KMS-11 (cell line): ENCODE measurements around the gene CTSH.

Experiments used
- H2AFZ ChIP-seq: fragments of 200-600 bp; sonication (generic); 2 replicates; pipeline ENCODE4 v1.6.1; 2016; ENCODE audit warnings: antibody characterized with exemption, mixed run types, low read depth
- H3K27ac ChIP-seq: fragments of 200-600 bp; sonication (generic); 2 replicates; pipeline ENCODE4 v1.6.1; 2016; ENCODE audit warnings: mild to moderate bottlenecking, mixed run types
- H3K27me3 ChIP-seq: fragments of 200-600 bp; sonication (generic); 2 replicates; pipeline ENCODE4 v1.6.1; 2017; ENCODE audit warnings: mild to moderate bottlenecking, low read depth, mixed run types, moderate library complexity; ENCODE audit not compliant: insufficient read depth
- H3K36me3 ChIP-seq: fragments of 200-600 bp; sonication (generic); 2 replicates; pipeline ENCODE4 v1.6.1; 2017; ENCODE audit warnings: mild to moderate bottlenecking, mixed run types; ENCODE audit not compliant: insufficient read depth
- H3K4me1 ChIP-seq: fragments of 200-600 bp; sonication (generic); 2 replicates; pipeline ENCODE4 v1.6.1; 2016; ENCODE audit warnings: mild to moderate bottlenecking, low read depth, mixed run types; ENCODE audit not compliant: poor library complexity, severe bottlenecking
- H3K4me2 ChIP-seq: fragments of 200-600 bp; sonication (generic); 2 replicates; pipeline ENCODE4 v1.7.0; 2016; ENCODE audit warnings: mild to moderate bottlenecking, mixed run types
- H3K4me3 ChIP-seq: fragments of 200-600 bp; sonication (generic); IDR thresholded peaks from 2 replicates; pipeline ENCODE4 v1.6.1; 2017; ENCODE audit warnings: low read depth, low read length, mixed read lengths; ENCODE audit not compliant: insufficient read depth
- H3K79me2 ChIP-seq: fragments of 200-600 bp; sonication (generic); 2 replicates; pipeline ENCODE4 v1.6.1; 2016; ENCODE audit warnings: low read depth, mixed run types; ENCODE audit not compliant: insufficient read depth
- H3K9ac ChIP-seq: fragments of 200-600 bp; sonication (generic); 2 replicates; pipeline ENCODE4 v1.6.1; 2016; ENCODE audit warnings: mild to moderate bottlenecking, mixed run types
- H4K20me1 ChIP-seq: fragments of 200-600 bp; sonication (generic); 2 replicates; pipeline ENCODE4 v1.6.1; 2016; ENCODE audit warnings: mild to moderate bottlenecking, mixed run types; ENCODE audit not compliant: insufficient read depth
- TF ChIP-seq, protein P1 (sequence below): fragments of 200-600 bp; sonication (generic); conservative IDR thresholded peaks from 2 replicates; pipeline ENCODE4 v1.6.1; 2017; ENCODE audit warnings: low read depth, mild to moderate bottlenecking, antibody characterized with exemption, low read length, moderate library complexity, mixed read lengths

CTSH gene

DNA sequence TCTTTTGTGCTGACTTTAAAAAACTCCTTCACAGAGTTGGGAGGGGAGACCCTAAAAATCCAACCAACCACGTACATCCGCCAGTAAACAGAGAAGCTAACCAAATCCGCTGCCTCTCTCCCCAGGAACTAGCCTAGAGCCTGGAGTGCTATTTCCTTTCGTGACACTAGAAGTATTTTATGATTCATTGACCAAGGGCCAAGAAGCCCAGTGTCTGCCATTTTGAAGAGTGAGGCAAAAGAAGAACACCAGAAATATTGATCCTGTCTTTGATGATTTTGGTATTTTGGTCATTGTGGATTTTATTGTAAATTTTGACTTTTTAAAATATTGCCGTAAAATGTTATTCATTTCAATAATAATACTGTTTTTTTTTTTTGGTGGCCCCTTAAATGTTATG, 10.5 kb upstream of the CTSH start:
- H3K4me1 ChIP-seq: no peaks in the 10 kb centered on the region
- no peaks in the 10 kb centered on the region for H4K20me1 ChIP-seq

GRCh38 chr15:78951841-78952238, 7.0 kb upstream of the CTSH start:
- Histone ChIP-seq H3K27ac (no peak overlapping the region), H3K4me2 (no peak overlapping the region), H3K9ac (no peak overlapping the region), H3K27me3 (no peaks in the 10 kb centered on the region), H4K20me1 (no peaks in the 10 kb centered on the region), H3K36me3 (no peaks in the 10 kb centered on the region), H2AFZ (no peak overlapping the region), H3K4me1 (no peaks in the 10 kb centered on the region), H3K4me3 (no peak overlapping the region), H3K79me2 (no peaks in the 10 kb centered on the region)
- TF ChIP-seq, protein P1, sequence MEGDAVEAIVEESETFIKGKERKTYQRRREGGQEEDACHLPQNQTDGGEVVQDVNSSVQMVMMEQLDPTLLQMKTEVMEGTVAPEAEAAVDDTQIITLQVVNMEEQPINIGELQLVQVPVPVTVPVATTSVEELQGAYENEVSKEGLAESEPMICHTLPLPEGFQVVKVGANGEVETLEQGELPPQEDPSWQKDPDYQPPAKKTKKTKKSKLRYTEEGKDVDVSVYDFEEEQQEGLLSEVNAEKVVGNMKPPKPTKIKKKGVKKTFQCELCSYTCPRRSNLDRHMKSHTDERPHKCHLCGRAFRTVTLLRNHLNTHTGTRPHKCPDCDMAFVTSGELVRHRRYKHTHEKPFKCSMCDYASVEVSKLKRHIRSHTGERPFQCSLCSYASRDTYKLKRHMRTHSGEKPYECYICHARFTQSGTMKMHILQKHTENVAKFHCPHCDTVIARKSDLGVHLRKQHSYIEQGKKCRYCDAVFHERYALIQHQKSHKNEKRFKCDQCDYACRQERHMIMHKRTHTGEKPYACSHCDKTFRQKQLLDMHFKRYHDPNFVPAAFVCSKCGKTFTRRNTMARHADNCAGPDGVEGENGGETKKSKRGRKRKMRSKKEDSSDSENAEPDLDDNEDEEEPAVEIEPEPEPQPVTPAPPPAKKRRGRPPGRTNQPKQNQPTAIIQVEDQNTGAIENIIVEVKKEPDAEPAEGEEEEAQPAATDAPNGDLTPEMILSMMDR: no peak

More for the DNA sequence above, 10.5 kb upstream of the CTSH start:
- Histone ChIP-seq H3K4me3 (no peak overlapping the region), H3K4me2 (no peak overlapping the region), H3K27ac (no peak overlapping the region), H3K79me2 (no peaks in the 10 kb centered on the region), H3K27me3 (no peaks in the 10 kb centered on the region), H3K36me3 (no peaks in the 10 kb centered on the region), H3K9ac (no peak overlapping the region), H2AFZ (no peak overlapping the region)
- TF ChIP-seq, protein P1: no peak

DNA sequence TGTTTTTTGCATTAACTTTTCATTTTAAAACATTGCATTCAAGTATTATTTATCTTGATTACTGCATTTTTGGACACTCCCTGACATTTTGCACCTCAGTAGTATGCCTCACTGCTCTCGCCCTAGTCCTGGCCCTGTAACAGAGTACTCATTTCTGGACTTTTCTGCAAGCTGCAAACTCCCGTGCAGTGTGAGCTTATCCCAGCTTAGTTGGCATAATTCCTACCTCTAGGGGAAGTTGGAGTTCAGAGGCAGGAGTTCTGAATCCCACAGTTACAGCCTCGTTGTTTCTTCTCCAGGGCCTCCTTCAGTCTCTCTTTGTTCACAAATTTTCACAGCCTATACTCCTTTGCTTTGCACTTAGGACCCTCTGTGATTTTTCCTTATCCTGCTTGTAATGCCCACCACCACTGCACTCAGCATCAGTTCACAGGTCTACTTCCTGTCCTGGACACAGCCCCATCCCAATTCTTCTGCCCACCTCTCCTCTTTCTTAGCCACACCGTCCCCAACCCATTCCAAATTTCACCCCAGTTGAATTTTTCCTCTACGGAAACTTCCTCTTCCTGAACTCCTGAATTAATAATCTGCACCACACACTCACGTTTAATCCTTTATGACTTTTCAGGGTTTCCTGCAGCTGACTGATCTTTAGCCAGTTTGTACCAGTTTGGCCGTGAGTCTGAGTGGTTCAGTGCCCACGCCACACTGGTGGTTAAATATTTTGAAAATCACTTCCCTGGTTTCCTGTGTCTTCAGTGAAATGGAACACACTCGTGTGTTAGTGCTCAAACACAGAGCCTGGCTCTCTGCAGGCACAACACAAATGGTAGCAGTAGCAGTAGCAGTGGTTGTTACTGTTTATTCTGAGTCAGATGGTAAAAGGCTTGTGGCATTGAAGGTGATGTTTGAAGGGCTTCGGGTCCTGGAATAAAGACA, 6.3 kb upstream of the CTSH start:
- Histone ChIP-seq H3K27me3 (no peaks in the 10 kb centered on the region), H3K27ac (no peak overlapping the region), H3K36me3 (no peaks in the 10 kb centered on the region), H4K20me1 (no peaks in the 10 kb centered on the region), H3K79me2 (no peaks in the 10 kb centered on the region), H3K4me3 (no peak overlapping the region), H2AFZ (no peak overlapping the region), H3K4me1 (no peaks in the 10 kb centered on the region), H3K4me2 (no peak overlapping the region), H3K9ac (no peak overlapping the region)
- TF ChIP-seq, protein P1: no peak

DNA sequence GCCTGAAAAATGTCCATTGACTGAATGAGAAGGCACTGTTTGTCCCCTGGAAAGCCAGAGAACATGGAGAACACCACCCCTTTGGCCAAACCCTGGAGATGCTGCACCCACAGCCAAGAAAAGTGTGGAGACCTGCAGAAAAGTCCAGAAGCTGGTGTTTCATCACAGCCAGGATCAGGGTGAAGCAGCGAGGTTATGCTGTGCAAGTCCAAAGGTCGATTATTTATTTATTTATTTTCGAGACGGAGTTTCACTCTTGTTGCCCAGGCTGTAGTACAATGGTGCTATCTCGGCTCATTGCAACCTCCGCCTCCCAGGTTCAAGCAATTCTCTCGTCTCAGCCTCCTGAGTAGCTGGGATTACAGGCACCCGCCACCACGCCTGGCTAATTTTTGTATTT, 5.5 kb upstream of the CTSH start:
- Histone ChIP-seq H2AFZ (no peak overlapping the region), H3K4me3 (no peak overlapping the region), H3K27me3 (no peaks in the 10 kb centered on the region), H3K4me1 (no peaks in the 10 kb centered on the region), H3K79me2 (no peaks in the 10 kb centered on the region), H3K36me3 (no peaks in the 10 kb centered on the region), H3K4me2 (no peak overlapping the region), H3K27ac (no peak overlapping the region), H4K20me1 (no peaks in the 10 kb centered on the region), H3K9ac (no peak overlapping the region)
- TF ChIP-seq, protein P1: no peak
